Smooth muscle cell (in vitro differentiated cells): ENCODE measurements around the gene HOXA4. TPM values are rescaled to one million over a fixed set of nuclear protein-coding genes. Genes with fewer than 3 reads are reported as not detected.

Experiments used
- DNase-seq: peaks from one replicate; lab custom pipeline; 2025; ENCODE audit not compliant: unreplicated experiment; lab: John Stamatoyannopoulos, UW
- H2AFZ ChIP-seq: fragments of 200-600 bp; sonication (generic); 2 replicates; pipeline ENCODE4 v1.6.0; 2016; ENCODE audit warnings: antibody characterized with exemption, low read depth, mild to moderate bottlenecking
- H3F3A ChIP-seq: fragments of 200-600 bp; sonication (generic); 2 replicates; pipeline ENCODE4 v1.6.0; 2017; ENCODE audit warnings: antibody characterized with exemption, low read depth
- H3K27ac ChIP-seq: fragments of 200-600 bp; sonication (generic); 2 replicates; pipeline ENCODE4 v1.5.1; 2016; ENCODE audit warnings: low read depth, mild to moderate bottlenecking
- H3K27me3 ChIP-seq: fragments of 200-600 bp; sonication (generic); 2 replicates; pipeline ENCODE4 v1.6.1; 2016; ENCODE audit warnings: low read depth, mild to moderate bottlenecking
- H3K36me3 ChIP-seq: fragments of 200-600 bp; sonication (generic); 2 replicates; pipeline ENCODE4 v1.5.1; 2016; ENCODE audit warnings: low read depth
- H3K4me1 ChIP-seq: fragments of 200-600 bp; sonication (generic); 2 replicates; pipeline ENCODE4 v1.5.1; 2016; ENCODE audit warnings: low read depth
- H3K4me2 ChIP-seq: fragments of 200-600 bp; sonication (generic); 2 replicates; pipeline ENCODE4 v1.6.0; 2016; ENCODE audit warnings: mild to moderate bottlenecking
- H3K4me3 ChIP-seq: fragments of 200-600 bp; sonication (generic); 2 replicates; pipeline ENCODE4 v1.5.1; 2016; ENCODE audit warnings: mild to moderate bottlenecking
- H3K79me2 ChIP-seq: fragments of 200-600 bp; sonication (generic); 2 replicates; pipeline ENCODE4 v1.6.0; 2016; ENCODE audit warnings: low read depth, mild to moderate bottlenecking
- H3K9ac ChIP-seq: fragments of 200-600 bp; sonication (generic); 2 replicates; pipeline ENCODE4 v1.6.0; 2016; ENCODE audit warnings: low read depth
- H3K9me3 ChIP-seq: fragments of 200-600 bp; sonication (generic); replicated peaks from 2 replicates; pipeline ENCODE4 v1.5.1; 2016; ENCODE audit warnings: low read depth
- H4K20me1 ChIP-seq: fragments of 200-600 bp; sonication (generic); 2 replicates; pipeline ENCODE4 v1.6.0; 2016; ENCODE audit warnings: low read depth
- CTCF ChIP-seq: fragments of 200-600 bp; sonication (generic); IDR thresholded peaks from 2 replicates; pipeline ENCODE4 v1.5.1; 2017; ENCODE audit warnings: borderline replicate concordance, mild to moderate bottlenecking, antibody characterized with exemption; ENCODE audit not compliant: insufficient read depth, poor library complexity, severe bottlenecking
- WGBS: methylation state at CpG from one replicate; pipeline ENCODE4 v1.1.7; 2016; ENCODE audit warnings: low lambda C conversion rate; 5-methylcytosine and 5-hydroxymethylcytosine counted together
- polyA plus RNA-seq: library from polyadenylated mRNA; unstranded; fragments of >200 nt; fragmentation: Nextera tagmentation; extraction: Ambion mirVana; gene quantifications from 2 replicates; pipeline ENCODE4 v1.2.1, GENCODE V29; 2016
- total RNA-seq: library from RNA; depleted of rRNA; stranded (reverse); fragments of >200 nt; gene quantifications from 2 replicates; pipeline ENCODE4 v1.2.3, GENCODE V29; 2014

Gene HOXA4
- total and polyA plus RNA-seq, 2 experiments from 2014 or later: 0.22 TPM; not detected in 1

GRCh38 chr7:27094304-27095049, 36.1 kb downstream of the HOXA4 start:
- H4K20me1 ChIP-seq: peaks cover 23% of the 10 kb centered on the region
- H3K9me3 ChIP-seq: no peaks in the 10 kb centered on the region
- no peak overlapping the region for H2AFZ ChIP-seq
- no peak overlapping the region for H3K4me3 ChIP-seq
- 9% methylated on average over 29 of the region's 29 CpGs for WGBS
- no peaks in the 10 kb centered on the region for H3F3A ChIP-seq
- H3K79me2 ChIP-seq: no peaks in the 10 kb centered on the region
- no peak for TF ChIP-seq CTCF
- no peak overlapping the region for H3K27ac ChIP-seq
- H3K4me2 ChIP-seq: no peak overlapping the region
- no peaks in the 10 kb centered on the region for H3K36me3 ChIP-seq
- DNase-seq: no peak
- peaks cover 7% of the 10 kb centered on the region for H3K4me1 ChIP-seq
- peaks cover 100% of the 10 kb centered on the region for H3K27me3 ChIP-seq
- no peak overlapping the region for H3K9ac ChIP-seq

GRCh38 chr7:27093184-27093895, 37.2 kb downstream of the HOXA4 start:
- Histone ChIP-seq H3K9me3 (no peaks in the 10 kb centered on the region), H2AFZ (no peak overlapping the region), H3K79me2 (no peaks in the 10 kb centered on the region), H3K4me2 (no peak overlapping the region), H3K27me3 (peaks cover 100% of the 10 kb centered on the region), H4K20me1 (peaks cover 13% of the 10 kb centered on the region), H3K36me3 (no peaks in the 10 kb centered on the region), H3K4me1 (peaks cover 7% of the 10 kb centered on the region), H3F3A (no peaks in the 10 kb centered on the region), H3K4me3 (no peak overlapping the region), H3K27ac (no peak overlapping the region), H3K9ac (no peak overlapping the region)
- no peak for TF ChIP-seq CTCF
- WGBS: 49% methylated on average over 6 of the region's 6 CpGs
- DNase-seq: no peak

GRCh38 chr7:27092819-27093110, 37.8 kb downstream of the HOXA4 start:
- no peak for TF ChIP-seq CTCF
- H3K79me2 ChIP-seq: no peaks in the 10 kb centered on the region
- H3K4me1 ChIP-seq: peaks cover 7% of the 10 kb centered on the region
- peaks cover 7% of the 10 kb centered on the region for H4K20me1 ChIP-seq
- H2AFZ ChIP-seq: no peak overlapping the region
- H3K4me2 ChIP-seq: no peak overlapping the region
- H3F3A ChIP-seq: no peaks in the 10 kb centered on the region
- H3K36me3 ChIP-seq: no peaks in the 10 kb centered on the region
- H3K9ac ChIP-seq: no peak overlapping the region
- H3K27me3 ChIP-seq: peaks cover 100% of the 10 kb centered on the region
- no peak overlapping the region for H3K4me3 ChIP-seq
- H3K27ac ChIP-seq: no peak overlapping the region
- WGBS: 81% methylated on average over 1 of the region's 1 CpG
- no peaks in the 10 kb centered on the region for H3K9me3 ChIP-seq
- no peak for DNase-seq
